H1 (cell line): Measurements from ENCODE around the gene ASB8. TPM values are rescaled to one million over a fixed set of nuclear protein-coding genes. Genes with fewer than 3 reads are reported as not detected.

Experiments
- BACH1 ChIP-seq: IDR thresholded peaks from 2 replicates; pipeline ENCODE4 v1.6.1; 2012; ENCODE audit warnings: low read length, improper control_type of control experiment
- CHD7 ChIP-seq: fragments of 300-600 bp; sonication (generic); IDR thresholded peaks from 2 replicates; pipeline ENCODE4 v1.7.1; 2012; ENCODE audit warnings: low read length, moderate library complexity, mild to moderate bottlenecking, inconsistent platforms; ENCODE audit not compliant: insufficient replicate concordance
- CTCF ChIP-seq, 3 experiments: IDR thresholded peaks; 1 replicate in 2 of 3; 2 replicates in 1 of 3; pipeline versions ENCODE4 v1.5.1 to v1.6.1; 2011; ENCODE audit warnings: low read length in 3 of 3, mild to moderate bottlenecking in 3 of 3, inconsistent platforms in 2 of 3, low read depth in 1 of 3, moderate library complexity in 1 of 3; ENCODE audit not compliant: insufficient read depth in 1 of 3; ENCODE audit errors: control extremely low read depth in 1 of 3
- KDM5A ChIP-seq: fragments of 200-600 bp; IDR thresholded peaks from 2 replicates; pipeline ENCODE4 v1.7.1; 2012; ENCODE audit warnings: mild to moderate bottlenecking, low read length, inconsistent platforms, mixed read lengths
- RAD21 ChIP-seq, 2 experiments: IDR thresholded peaks in 1 of 2; conservative IDR thresholded peaks in 1 of 2; 2 replicates each; pipeline ENCODE4 v1.6.1; 2011; ENCODE audit warnings: low read depth in 2 of 2, low read length in 2 of 2, improper control_type of control experiment in 1 of 2, inconsistent platforms in 1 of 2, mild to moderate bottlenecking in 1 of 2, moderate library complexity in 1 of 2
- SP1 ChIP-seq: IDR thresholded peaks from 2 replicates; pipeline ENCODE4 v1.6.1; 2011; ENCODE audit warnings: low read depth, low read length
- polyA plus RNA-seq, 7 experiments: library from polyadenylated mRNA; depleted of rRNA in 3 of 7; stranded (reverse) in 5 of 7; unstranded in 2 of 7; fragments of >200 nt in 5 of 7; fragments of 200-250 nt in 2 of 7; gene quantifications; 1 replicate in 5 of 7; 2 replicates in 1 of 7; 4 replicates in 1 of 7; pipeline versions ENCODE4 v1.2.1 to v1.2.3, GENCODE V29; 2011 to 2013; ENCODE audit warnings: missing spikeins in 2 of 7, mixed read lengths in 2 of 7
- total RNA-seq: library from RNA; stranded (reverse); fragmentation: NEBNext Ultra II Directional; extraction: Animal tissue kit (Norgen Biotek cat#: 25700); gene quantifications from 2 replicates; pipeline ENCODE4 v1.2.1, GENCODE V29; 2021

The ASB8 gene
- total and polyA plus RNA-seq, 2 of the 8 experiments (the other 6 are each of a cell fraction or from before 2014, with no cell fraction given), result 3.8 to 8.3 TPM

- TF ChIP-seq CHD7, result no peak
- no peak for TF ChIP-seq KDM5A
- no peak for TF ChIP-seq BACH1
- TF ChIP-seq CTCF (IDR thresholded peaks at IDR 0.05; ENCODE audit: control extremely low read depth in 1 of 3, insufficient read depth in 1 of 3, low read depth in 1 of 3, low read length in 3 of 3), result peak in 2 of 3 experiments; percentile 76 to 87; a peak in 3 of 4 replicates
- TF ChIP-seq SP1, result no peak
- peak; percentile 92 for TF ChIP-seq RAD21 (IDR thresholded peaks at IDR 0.05 in 1 of 2, conservative IDR thresholded peaks at IDR 0.05 in 1 of 2; ENCODE audit: low read depth in 2 of 2, low read length in 2 of 2)
Observed at GRCh38 chr12:48165089-48165981, 8.0 kb upstream of the ASB8 start (continued).
